Coronary artery (tissue), 2 donors: ENCODE measurements around the gene PTH.
A peak's percentile ranks its signal among the peaks of the same experiment; 100 is the strongest.

ENCODE experiments used
- DNase-seq: peaks from one replicate; pipeline ENCODE4 v3.0.0-alpha.2; 2017; ENCODE audit warnings: low spot score
- H3K27ac ChIP-seq, 2 donors: fragments of 200-600 bp; sonication (generic); one replicate each; pipeline ENCODE4 v1.5.1; 2016 to 2019
- H3K4me3 ChIP-seq: fragments of 200-600 bp; sonication (generic); 2 replicates; pipeline ENCODE4 v1.5.1; 2016; ENCODE audit warnings: mild to moderate bottlenecking, moderate library complexity
- CTCF ChIP-seq: fragments of 200-600 bp; sonication (generic); IDR thresholded peaks from one replicate; pipeline ENCODE4 v1.5.1; 2019; ENCODE audit warnings: antibody characterized with exemption

PTH gene

GRCh38 chr11:13450832-13451397, 44.9 kb downstream of the PTH start:
- no peak for TF ChIP-seq CTCF
- no peak overlapping the region for H3K27ac ChIP-seq
- no peak for DNase-seq
- H3K4me3 ChIP-seq: no peak overlapping the region

- no peak for TF ChIP-seq CTCF
- Histone ChIP-seq H3K4me3 (no peak overlapping the region), H3K27ac (no peak overlapping the region)
- DNase-seq: no peak
These were observed 46.3 kb downstream of the PTH start for GRCh38 chr11:13449522-13449921.

- DNase-seq: no peak
- peak overlapping the region; percentile 16 to 52 for H3K27ac ChIP-seq
- H3K4me3 ChIP-seq: no peak overlapping the region
- no peak for TF ChIP-seq CTCF
These were observed 46.9 kb downstream of the PTH start for GRCh38 chr11:13448876-13449275.

- DNase-seq: no peak
- no peak for TF ChIP-seq CTCF
- no peak overlapping the region for H3K27ac ChIP-seq
- no peak overlapping the region for H3K4me3 ChIP-seq
These were observed 49.4 kb downstream of the PTH start for GRCh38 chr11:13446444-13446843.

GRCh38 chr11:13445588-13445987, 50.2 kb downstream of the PTH start:
- TF ChIP-seq CTCF: no peak
- no peak for DNase-seq
- no peak overlapping the region for H3K27ac ChIP-seq
- no peak overlapping the region for H3K4me3 ChIP-seq
